GM19193 (cell line): Measurements from ENCODE around the gene NPR2.

Experiments used
- POLR2A ChIP-seq: IDR thresholded peaks from 4 replicates; pipeline ENCODE4 v1.6.1; 2011; ENCODE audit not compliant: insufficient read depth, insufficient read length; ENCODE audit errors: extremely low read depth

Gene NPR2

GRCh38 chr9:35757892-35758275 lies 33.5 kb upstream of the NPR2 start:
- TF ChIP-seq POLR2A = no peak

GRCh38 chr9:35758475-35759050 lies 32.8 kb upstream of the NPR2 start:
- no peak for TF ChIP-seq POLR2A

GRCh38 chr9:35759795-35760194 lies 31.6 kb upstream of the NPR2 start:
- TF ChIP-seq POLR2A = no peak

- TF ChIP-seq POLR2A = no peak
Observed at GRCh38 chr9:35760651-35761050, 30.7 kb upstream of the NPR2 start.

- no peak for TF ChIP-seq POLR2A
Observed at GRCh38 chr9:35763181-35763580, 28.2 kb upstream of the NPR2 start.

- TF ChIP-seq POLR2A = no peak
Observed at GRCh38 chr9:35763803-35764202, 27.6 kb upstream of the NPR2 start.

GRCh38 chr9:35766997-35767396 lies 24.4 kb upstream of the NPR2 start:
- TF ChIP-seq POLR2A = no peak

- no peak for TF ChIP-seq POLR2A
Observed at GRCh38 chr9:35767458-35767857, 23.9 kb upstream of the NPR2 start.

- no peak for TF ChIP-seq POLR2A
Observed at GRCh38 chr9:35769763-35770162, 21.6 kb upstream of the NPR2 start.

GRCh38 chr9:35771075-35771433 lies 20.3 kb upstream of the NPR2 start:
- no peak for TF ChIP-seq POLR2A

- TF ChIP-seq POLR2A = no peak
Observed at GRCh38 chr9:35771534-35771933, 19.9 kb upstream of the NPR2 start.

- TF ChIP-seq POLR2A = no peak
Observed at GRCh38 chr9:35771943-35772342, 19.4 kb upstream of the NPR2 start.

- no peak for TF ChIP-seq POLR2A
Observed at GRCh38 chr9:35774907-35775635, 16.3 kb upstream of the NPR2 start.

- no peak for TF ChIP-seq POLR2A
Observed at GRCh38 chr9:35776018-35776417, 15.4 kb upstream of the NPR2 start.

- no peak for TF ChIP-seq POLR2A
Observed at GRCh38 chr9:35778496-35778895, 12.9 kb upstream of the NPR2 start.

- no peak for TF ChIP-seq POLR2A
Observed at GRCh38 chr9:35781066-35781465, 10.3 kb upstream of the NPR2 start.

- TF ChIP-seq POLR2A = no peak
Observed at GRCh38 chr9:35783418-35783817, 8.0 kb upstream of the NPR2 start.
